PC-3 (cell line): ENCODE data around the gene GPR84.

Experiments
- CTCF ChIP-seq: fragments of 300-600 bp; sonication (generic); conservative IDR thresholded peaks from 2 replicates; pipeline ENCODE4 v1.5.1; 2017; ENCODE audit warnings: antibody characterized with exemption, low read depth, mild to moderate bottlenecking, low read length
- EZH2 ChIP-seq: fragments of 300-600 bp; sonication (generic); IDR thresholded peaks from one replicate; pipeline ENCODE4 v1.6.1; 2017; ENCODE audit warnings: antibody characterized with exemption, mild to moderate bottlenecking, low read length; ENCODE audit not compliant: unreplicated experiment

GRCh38 chr12:54412348-54412747, 48.1 kb upstream of the GPR84 start:
- TF ChIP-seq CTCF (no peak), EZH2 (no peak)
